Activated CD8-positive, alpha-beta memory T cell treated with anti-CD3 and anti-CD28 coated beads for 1 hour (primary cell): ENCODE measurements around the gene FOXN3.

ENCODE experiments used
- DNase-seq, 2 donors: peaks; one replicate each; pipeline ENCODE4 v3.0.0-alpha.2; 2020; ENCODE audit warnings: low read depth in 1 of 2; ENCODE audit errors: extremely low read depth in 1 of 2

The FOXN3 gene

GRCh38 chr14:89288114-89288513 is 128.9 kb downstream of the FOXN3 start:
- no peak for DNase-seq

- no peak for DNase-seq
Measured at GRCh38 chr14:89284333-89285058, 132.5 kb downstream of the FOXN3 start.

GRCh38 chr14:89283327-89284060 is 133.5 kb downstream of the FOXN3 start:
- no peak for DNase-seq

GRCh38 chr14:89282191-89282590 is 134.8 kb downstream of the FOXN3 start:
- no peak for DNase-seq

- DNase-seq, result no peak
Measured at GRCh38 chr14:89280600-89280999, 136.4 kb downstream of the FOXN3 start.

GRCh38 chr14:89279649-89280232 is 137.3 kb downstream of the FOXN3 start:
- no peak for DNase-seq

- DNase-seq, result no peak
Measured at GRCh38 chr14:89277203-89277602, 139.8 kb downstream of the FOXN3 start.

GRCh38 chr14:89276424-89276975 is 140.5 kb downstream of the FOXN3 start:
- DNase-seq, result peak in 1 of 2 donors; percentile 7

- DNase-seq, result no peak
Measured at GRCh38 chr14:89270439-89271227, 146.4 kb downstream of the FOXN3 start.

GRCh38 chr14:89269404-89269803 is 147.6 kb downstream of the FOXN3 start:
- no peak for DNase-seq

GRCh38 chr14:89268514-89268913 is 148.5 kb downstream of the FOXN3 start:
- DNase-seq, result no peak

GRCh38 chr14:89267656-89268055 is 149.4 kb downstream of the FOXN3 start:
- DNase-seq, result no peak

GRCh38 chr14:89267163-89267562 is 149.9 kb downstream of the FOXN3 start:
- no peak for DNase-seq

GRCh38 chr14:89266754-89267153 is 150.3 kb downstream of the FOXN3 start:
- DNase-seq, result no peak

GRCh38 chr14:89265234-89265633 is 151.8 kb downstream of the FOXN3 start:
- DNase-seq, result no peak

- DNase-seq, result no peak
Measured at GRCh38 chr14:89264196-89264800, 152.7 kb downstream of the FOXN3 start.

- no peak for DNase-seq
Measured at GRCh38 chr14:89262041-89262440, 155.0 kb downstream of the FOXN3 start.

GRCh38 chr14:89260898-89261297 is 156.1 kb downstream of the FOXN3 start:
- DNase-seq, result no peak

GRCh38 chr14:89259951-89260609 is 157.0 kb downstream of the FOXN3 start:
- no peak for DNase-seq

- no peak for DNase-seq
Measured at GRCh38 chr14:89258728-89259273, 158.2 kb downstream of the FOXN3 start.
